Rectal smooth muscle tissue (tissue), 1 donor: ENCODE measurements around the gene TTBK1.

ENCODE experiments used
- H3K27ac ChIP-seq: one replicate; pipeline ENCODE4 v1.7.0; 2013; ENCODE audit warnings: low read depth, low read length, inconsistent platforms
- H3K27me3 ChIP-seq: one replicate; pipeline ENCODE4 v1.7.0; 2013; ENCODE audit warnings: low read length; ENCODE audit not compliant: control insufficient read depth, insufficient read depth
- H3K36me3 ChIP-seq: one replicate; pipeline ENCODE4 v1.7.0; 2013; ENCODE audit warnings: low read length; ENCODE audit not compliant: control insufficient read depth, insufficient read depth
- H3K4me1 ChIP-seq: one replicate; pipeline ENCODE4 v1.7.0; 2013; ENCODE audit warnings: low read length; ENCODE audit not compliant: control insufficient read depth, insufficient read depth
- H3K4me3 ChIP-seq: one replicate; pipeline ENCODE4 v1.7.0; 2013; ENCODE audit warnings: low read length
- H3K9ac ChIP-seq: one replicate; pipeline ENCODE4 v1.7.0; 2013; ENCODE audit warnings: low read length

Gene TTBK1

GRCh38 chr6:43242908-43243663 is at the start of gene TTBK1:
Gene TTBK1 (plus strand): TSS chr6:43243481. CDS start chr6:43246661, 3,180 bp downstream.
- Histone ChIP-seq H3K27ac (no peak within 1 kb of the TSS), H3K36me3 (no peaks in the 10 kb centered on the region), H3K4me1 (no peaks in the 10 kb centered on the region), H3K27me3 (peaks cover 22% of the 10 kb centered on the region), H3K4me3 (no peak within 1 kb of the TSS), H3K9ac (no peak within 1 kb of the TSS)

GRCh38 chr6:43193929-43194328 is 49.4 kb upstream of the TTBK1 start:
- Histone ChIP-seq H3K36me3 (peaks cover 22% of the 10 kb centered on the region), H3K4me3 (no peak overlapping the region), H3K27ac (no peak overlapping the region), H3K27me3 (no peaks in the 10 kb centered on the region), H3K4me1 (no peaks in the 10 kb centered on the region), H3K9ac (no peak overlapping the region)

DNA sequence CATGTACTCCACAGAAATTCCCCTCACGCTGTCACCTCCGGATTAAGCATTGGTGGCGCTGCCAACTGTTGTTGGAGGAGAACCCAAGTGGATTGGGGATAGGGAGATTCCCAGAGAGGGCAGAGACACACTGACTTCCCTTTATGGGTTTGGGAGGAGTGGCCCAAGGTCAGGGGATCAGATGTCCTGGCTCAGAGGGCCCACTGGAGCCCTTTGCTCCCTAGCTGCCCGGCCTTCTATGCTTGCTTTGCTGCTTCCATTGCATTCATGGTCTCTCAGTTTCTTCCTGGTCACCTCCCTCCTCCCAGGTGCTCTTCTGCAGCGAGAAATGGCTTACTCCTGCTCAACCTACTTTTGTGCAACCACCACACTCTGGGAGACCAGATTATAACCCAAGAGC is 46.9 kb upstream of the TTBK1 start:
- H3K27ac ChIP-seq, result no peak overlapping the region
- no peak overlapping the region for H3K9ac ChIP-seq
- peaks cover 32% of the 10 kb centered on the region for H3K36me3 ChIP-seq

DNA sequence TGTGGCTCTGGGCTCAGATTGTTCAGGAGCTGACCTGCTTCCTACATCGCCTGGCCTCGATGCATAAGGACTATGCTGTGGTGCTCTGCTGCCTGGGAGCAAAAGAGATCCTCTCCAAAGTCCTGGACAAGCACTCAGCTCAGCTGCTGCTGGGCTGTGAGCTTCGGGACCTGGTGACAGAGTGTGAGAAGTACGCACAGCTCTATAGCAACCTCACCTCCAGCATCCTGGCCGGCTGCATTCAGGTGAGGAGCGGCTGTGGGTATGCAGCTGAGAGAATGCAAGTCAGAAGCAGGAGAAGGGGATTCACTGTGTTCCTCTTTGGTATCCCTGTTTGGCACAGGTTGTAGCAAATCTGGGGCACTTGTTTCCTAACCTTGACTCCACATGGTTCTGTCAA is 43.4 kb upstream of the TTBK1 start:
- Histone ChIP-seq H3K36me3 (peaks cover 31% of the 10 kb centered on the region), H3K4me3 (no peak overlapping the region)

More for the DNA sequence above, 46.9 kb upstream of the TTBK1 start:
- no peaks in the 10 kb centered on the region for H3K4me1 ChIP-seq
- H3K27me3 ChIP-seq, result no peaks in the 10 kb centered on the region
- H3K4me3 ChIP-seq, result no peak overlapping the region

GRCh38 chr6:43200541-43200940 is 42.7 kb upstream of the TTBK1 start:
- Histone ChIP-seq H3K27me3 (no peaks in the 10 kb centered on the region), H3K36me3 (peaks cover 26% of the 10 kb centered on the region), H3K9ac (no peak overlapping the region), H3K4me1 (no peaks in the 10 kb centered on the region), H3K27ac (no peak overlapping the region), H3K4me3 (no peak overlapping the region)

More for the DNA sequence above, 43.4 kb upstream of the TTBK1 start:
- no peak overlapping the region for H3K9ac ChIP-seq
- H3K4me1 ChIP-seq, result no peaks in the 10 kb centered on the region
- no peak overlapping the region for H3K27ac ChIP-seq
- H3K27me3 ChIP-seq, result no peaks in the 10 kb centered on the region

DNA sequence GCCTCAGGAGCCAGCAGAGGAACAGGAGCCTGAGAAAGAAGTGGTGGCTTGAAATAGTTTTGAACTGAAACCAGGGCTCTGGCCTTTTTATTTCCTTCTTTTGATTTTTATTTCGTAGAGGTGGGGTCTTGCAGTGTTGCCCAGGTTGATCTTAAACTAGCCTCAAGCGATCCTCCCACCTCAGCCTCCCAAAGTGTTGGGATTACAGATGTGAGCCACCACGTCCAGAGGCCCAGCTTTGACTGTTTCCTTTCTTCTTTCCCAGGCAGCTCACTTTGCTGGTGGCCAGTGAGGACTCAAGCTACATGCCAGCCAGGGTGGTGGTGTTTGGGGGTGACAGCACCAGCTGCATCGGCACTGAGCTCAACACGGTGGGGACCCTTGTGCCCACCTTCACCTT is 40.8 kb upstream of the TTBK1 start:
- no peaks in the 10 kb centered on the region for H3K27me3 ChIP-seq
- H3K4me1 ChIP-seq, result no peaks in the 10 kb centered on the region
- H3K27ac ChIP-seq, result no peak overlapping the region
- H3K9ac ChIP-seq, result no peak overlapping the region
- H3K36me3 ChIP-seq, result peaks cover 19% of the 10 kb centered on the region
- no peak overlapping the region for H3K4me3 ChIP-seq

DNA sequence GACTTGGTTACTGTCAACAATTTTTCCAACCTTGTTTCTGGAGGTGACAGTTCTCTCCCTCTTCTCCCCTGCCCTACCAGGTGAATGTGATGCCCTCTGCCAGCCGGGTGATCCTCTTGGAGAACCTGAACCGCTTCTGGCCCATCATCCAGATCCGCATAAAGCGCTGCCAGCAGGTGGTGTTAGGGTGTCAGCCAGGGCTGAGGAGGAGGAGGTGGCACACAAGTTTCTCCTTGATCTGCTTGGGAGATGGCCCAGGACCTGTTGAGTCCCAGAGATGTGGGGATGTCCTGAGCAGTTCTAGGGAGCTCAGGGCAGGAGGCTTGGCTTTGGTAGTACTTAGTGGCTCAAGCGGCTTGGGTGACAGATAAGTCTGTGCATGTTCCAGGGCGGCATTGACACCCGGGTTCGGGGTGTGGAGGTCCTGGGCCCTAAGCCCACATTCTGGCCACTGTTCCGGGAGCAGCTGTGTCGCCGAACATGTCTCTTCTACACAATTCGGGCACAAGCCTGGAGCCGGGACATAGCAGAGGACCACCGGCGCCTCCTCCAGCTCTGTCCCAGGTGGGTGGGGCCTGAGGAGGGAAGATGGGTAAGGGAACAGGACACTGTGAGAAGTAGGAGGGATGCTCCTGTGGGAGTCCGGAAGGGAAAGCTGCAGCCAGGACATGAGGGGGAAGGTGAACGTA is 40.1 kb upstream of the TTBK1 start:
- Histone ChIP-seq H3K27ac (no peak overlapping the region), H3K9ac (no peak overlapping the region), H3K4me3 (no peak overlapping the region), H3K27me3 (no peaks in the 10 kb centered on the region), H3K4me1 (no peaks in the 10 kb centered on the region), H3K36me3 (peaks cover 19% of the 10 kb centered on the region)

DNA sequence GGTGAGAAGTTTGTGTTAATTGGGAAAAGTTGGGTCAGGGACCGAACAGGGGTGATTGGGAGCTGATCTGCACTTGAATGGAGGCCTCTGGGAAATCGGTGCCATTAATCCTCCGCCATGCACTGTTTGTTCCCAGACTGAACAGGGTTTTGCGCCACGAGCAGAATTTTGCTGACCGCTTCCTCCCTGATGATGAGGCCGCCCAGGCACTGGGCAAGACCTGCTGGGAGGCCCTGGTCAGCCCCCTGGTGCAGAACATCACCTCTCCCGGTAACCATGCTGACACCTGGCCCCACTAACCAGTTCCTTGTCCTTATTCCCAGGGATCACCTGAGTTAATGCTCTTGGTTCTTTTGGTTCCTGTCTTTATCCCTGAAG is 39.6 kb upstream of the TTBK1 start:
- Histone ChIP-seq H3K9ac (no peak overlapping the region), H3K27me3 (no peaks in the 10 kb centered on the region), H3K4me3 (no peak overlapping the region), H3K36me3 (peaks cover 19% of the 10 kb centered on the region), H3K27ac (no peak overlapping the region), H3K4me1 (no peaks in the 10 kb centered on the region)

GRCh38 chr6:43204271-43205105 is 38.8 kb upstream of the TTBK1 start:
- Histone ChIP-seq H3K4me3 (no peak overlapping the region), H3K9ac (no peak overlapping the region), H3K27ac (no peak overlapping the region), H3K27me3 (no peaks in the 10 kb centered on the region), H3K4me1 (no peaks in the 10 kb centered on the region), H3K36me3 (peaks cover 19% of the 10 kb centered on the region)

DNA sequence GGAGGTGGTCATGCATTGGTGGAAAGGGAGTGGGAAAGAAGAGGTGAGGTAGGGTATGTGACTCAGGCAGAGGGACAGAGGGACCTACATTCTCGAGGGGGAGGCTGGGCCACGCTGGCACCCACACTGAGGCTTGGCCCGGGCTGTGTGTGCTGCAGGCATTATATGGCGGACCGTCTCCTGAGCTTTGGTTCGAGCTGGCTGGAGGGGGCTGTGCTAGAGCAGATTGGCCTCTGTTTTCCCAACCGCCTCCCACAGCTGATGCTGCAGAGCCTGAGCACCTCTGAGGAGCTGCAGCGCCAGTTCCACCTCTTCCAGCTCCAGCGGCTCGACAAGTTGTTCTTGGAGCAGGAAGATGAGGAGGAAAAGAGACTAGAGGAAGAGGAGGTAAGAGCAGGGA is 37.4 kb upstream of the TTBK1 start:
- H3K36me3 ChIP-seq, result peaks cover 12% of the 10 kb centered on the region
- no peak overlapping the region for H3K27ac ChIP-seq
- H3K27me3 ChIP-seq, result no peaks in the 10 kb centered on the region
- H3K4me3 ChIP-seq, result no peak overlapping the region
- no peak overlapping the region for H3K9ac ChIP-seq
- no peaks in the 10 kb centered on the region for H3K4me1 ChIP-seq

GRCh38 chr6:43207286-43207685 is 36.0 kb upstream of the TTBK1 start:
- no peak overlapping the region for H3K27ac ChIP-seq
- no peak overlapping the region for H3K9ac ChIP-seq
- H3K36me3 ChIP-seq, result peaks cover 10% of the 10 kb centered on the region
- no peak overlapping the region for H3K4me3 ChIP-seq
- H3K4me1 ChIP-seq, result no peaks in the 10 kb centered on the region
- no peaks in the 10 kb centered on the region for H3K27me3 ChIP-seq

GRCh38 chr6:43211955-43212354 is 31.3 kb upstream of the TTBK1 start:
- Histone ChIP-seq H3K9ac (no peak overlapping the region), H3K4me1 (no peaks in the 10 kb centered on the region), H3K36me3 (peaks cover 4% of the 10 kb centered on the region), H3K27ac (no peak overlapping the region), H3K27me3 (no peaks in the 10 kb centered on the region), H3K4me3 (no peak overlapping the region)
